Cardiac fibroblast (primary cell): ENCODE results near the gene EXOC6B.

Source experiments
- DNase-seq, 2 donors: peaks; one replicate each; pipeline versions ENCODE4 v3.0.0 to v3.0.0-alpha.2; 2010; ENCODE audit warnings: low read depth in 2 of 2
- H3K4me3 ChIP-seq, 2 donors: replicated peaks in 1 of 2; 1 replicate in 1 of 2; 2 replicates in 1 of 2; pipeline ENCODE4 v1.5.1; 2011; ENCODE audit warnings: low read depth in 2 of 2, low read length in 2 of 2, mild to moderate bottlenecking in 2 of 2, moderate library complexity in 1 of 2
- CTCF ChIP-seq: IDR thresholded peaks from one replicate; pipeline ENCODE4 v1.5.1; 2011; ENCODE audit warnings: low read depth, mild to moderate bottlenecking, low read length, inconsistent platforms

The EXOC6B gene

GRCh38 chr2:72414137-72414760 is 411.6 kb downstream of the EXOC6B start:
- H3K4me3 ChIP-seq, result no peak overlapping the region
- DNase-seq, result peak; percentile 25 to 36
- TF ChIP-seq CTCF, result no peak

- no peak overlapping the region for H3K4me3 ChIP-seq
- no peak for TF ChIP-seq CTCF
- DNase-seq, result no peak
These were observed 412.1 kb downstream of the EXOC6B start for GRCh38 chr2:72413716-72414115.

GRCh38 chr2:72412214-72412613 is 413.6 kb downstream of the EXOC6B start:
- H3K4me3 ChIP-seq, result no peak overlapping the region
- DNase-seq, result no peak
- TF ChIP-seq CTCF, result no peak

- no peak for TF ChIP-seq CTCF
- no peak for DNase-seq
- H3K4me3 ChIP-seq, result no peak overlapping the region
These were observed 426.0 kb downstream of the EXOC6B start for GRCh38 chr2:72399879-72400278.

- no peak for DNase-seq
- TF ChIP-seq CTCF, result no peak
- H3K4me3 ChIP-seq, result no peak overlapping the region
These were observed 430.7 kb downstream of the EXOC6B start for GRCh38 chr2:72395096-72395495.

GRCh38 chr2:72394541-72395070 is 431.2 kb downstream of the EXOC6B start:
- TF ChIP-seq CTCF, result no peak
- no peak overlapping the region for H3K4me3 ChIP-seq

GRCh38 chr2:72389447-72389846 is 436.4 kb downstream of the EXOC6B start:
- no peak for TF ChIP-seq CTCF
- DNase-seq, result no peak

More at GRCh38 chr2:72394541-72395070, 431.2 kb downstream of the EXOC6B start:
- DNase-seq, result no peak

More at GRCh38 chr2:72389447-72389846, 436.4 kb downstream of the EXOC6B start:
- no peak overlapping the region for H3K4me3 ChIP-seq
